Type B pancreatic cell (in vitro differentiated cells): ENCODE measurements around the gene ANKLE2. TPM values are rescaled to one million over a fixed set of nuclear protein-coding genes. Genes with fewer than 3 reads are reported as not detected.

Experiments
- DNase-seq: peaks from one replicate; pipeline ENCODE4 v3.0.0; 2021; ENCODE audit warnings: mixed read lengths; ENCODE audit not compliant: unreplicated experiment; ENCODE audit errors: extremely low spot score
- H3K27ac Mint-ChIP-seq: 2 replicates; pipeline ENCODE4 v1.8.0; 2021; ENCODE audit warnings: mild to moderate bottlenecking, mixed read lengths
- H3K27me3 Mint-ChIP-seq: 2 replicates; pipeline ENCODE4 v1.8.0; 2021; ENCODE audit warnings: mixed read lengths
- H3K36me3 Mint-ChIP-seq: 2 replicates; pipeline ENCODE4 v1.8.0; 2021; ENCODE audit warnings: mixed read lengths
- H3K4me1 Mint-ChIP-seq: one replicate; pipeline ENCODE4 v1.8.0; 2021; ENCODE audit warnings: mixed read lengths; ENCODE audit not compliant: unreplicated experiment
- H3K4me3 Mint-ChIP-seq: 2 replicates; pipeline ENCODE4 v1.8.0; 2021; ENCODE audit warnings: mild to moderate bottlenecking, mixed read lengths
- H3K9me3 Mint-ChIP-seq: 2 replicates; pipeline ENCODE4 v1.8.0; 2021; ENCODE audit warnings: mixed read lengths
- CTCF ChIP-seq: fragments of 200-600 bp; sonication (generic); conservative IDR thresholded peaks from 2 replicates; pipeline ENCODE4 v1.5.0; 2021; ENCODE audit warnings: antibody characterized with exemption, mild to moderate bottlenecking
- total RNA-seq: library from RNA; stranded (reverse); gene quantifications from 2 replicates; pipeline ENCODE4 v1.2.1, GENCODE V29; 2021; ENCODE audit warnings: low replicate concordance

ANKLE2 gene
- total RNA-seq, 1 donor from 2014 or later = 75.9 TPM

GRCh38 chr12:132677492-132677891, 84.1 kb downstream of the ANKLE2 start:
- Mint-ChIP-seq H3K4me1 (peaks cover 7% of the 10 kb centered on the region), H3K27ac (no peak overlapping the region), H3K27me3 (no peaks in the 10 kb centered on the region), H3K9me3 (no peaks in the 10 kb centered on the region), H3K4me3 (no peak overlapping the region), H3K36me3 (peaks cover 39% of the 10 kb centered on the region)
- no peak for TF ChIP-seq CTCF
- no peak for DNase-seq

DNA sequence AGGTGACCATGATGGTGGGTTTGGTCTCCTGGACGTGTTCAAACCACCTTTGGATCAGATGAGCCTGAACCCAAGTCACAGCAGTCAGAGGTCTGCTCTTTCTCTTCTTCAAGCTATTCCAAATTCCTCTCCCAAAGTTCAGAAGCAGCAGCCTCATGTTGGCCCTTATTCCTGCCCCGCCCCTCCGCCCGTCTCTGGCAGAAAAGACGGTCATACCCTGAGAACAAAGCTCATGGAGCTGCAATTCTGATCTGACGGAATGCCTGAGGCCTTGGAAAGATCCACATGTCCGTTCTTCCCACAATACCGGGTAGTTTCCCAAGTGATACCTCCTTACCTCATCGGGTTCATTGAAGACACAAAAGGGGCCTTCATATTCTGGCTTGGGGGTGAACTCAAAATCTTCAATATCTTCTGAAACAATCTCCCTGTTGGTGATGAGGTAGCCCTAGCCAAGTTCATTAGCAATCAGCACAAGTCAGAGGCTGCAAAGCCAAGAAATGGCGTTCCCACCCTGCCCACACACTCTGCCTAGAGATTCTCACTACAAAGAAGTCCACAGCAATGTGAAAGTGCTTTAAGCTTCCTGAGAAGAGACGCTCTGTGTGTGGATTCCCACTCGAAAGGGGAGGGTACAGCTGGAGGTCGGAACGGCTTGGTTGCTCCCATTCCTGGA, 85.7 kb downstream of the ANKLE2 start:
- H3K4me3 Mint-ChIP-seq = no peak overlapping the region
- peaks cover 5% of the 10 kb centered on the region for H3K4me1 Mint-ChIP-seq
- no peaks in the 10 kb centered on the region for H3K9me3 Mint-ChIP-seq
- no peak for TF ChIP-seq CTCF
- H3K27me3 Mint-ChIP-seq = no peaks in the 10 kb centered on the region
- peaks cover 44% of the 10 kb centered on the region for H3K36me3 Mint-ChIP-seq
- no peak overlapping the region for H3K27ac Mint-ChIP-seq
- DNase-seq = no peak

Other genes with a start within 250 kb of the ANKLE2 start
- gene LRCOL1, start 151.2 kb downstream of the ANKLE2 start, total RNA-seq = not detected in 2 replicates
- gene P2RX2, start 143.1 kb downstream of the ANKLE2 start, total RNA-seq = 2.8 and 5.4 TPM in 2 replicates
- 67.3 and 113 TPM in 2 replicates for gene POLE, start 74.5 kb downstream of the ANKLE2 start, total RNA-seq
- gene PXMP2, start 74.2 kb downstream of the ANKLE2 start, total RNA-seq = 23.6 and 38.5 TPM in 2 replicates
- gene PGAM5, start 51.0 kb downstream of the ANKLE2 start, total RNA-seq = 40.0 and 41.0 TPM in 2 replicates
- gene GOLGA3, start 67.0 kb upstream of the ANKLE2 start, total RNA-seq = 62.0 and 81.5 TPM in 2 replicates
- gene CHFR, start 125.8 kb upstream of the ANKLE2 start, total RNA-seq = 37.1 and 43.7 TPM in 2 replicates
- gene ZNF605, start 194.5 kb upstream of the ANKLE2 start, total RNA-seq = 18.3 and 20.6 TPM in 2 replicates
- gene ZNF26, start 224.5 kb upstream of the ANKLE2 start, total RNA-seq = 12.3 and 12.5 TPM in 2 replicates